G401.6 (cell line): ENCODE results near the gene FGD5.

Experiments used
- FAIRE-seq: peaks from 2 replicates; lab custom pipeline; 2012; peaks lifted over from hg19 to GRCh38; lab: Jason Lieb, UNC

The FGD5 gene

GRCh38 chr3:14788644-14789043 is 30.1 kb upstream of the FGD5 start:
- FAIRE-seq, result no peak

GRCh38 chr3:14789221-14789620 is 29.5 kb upstream of the FGD5 start:
- FAIRE-seq, result no peak

DNA sequence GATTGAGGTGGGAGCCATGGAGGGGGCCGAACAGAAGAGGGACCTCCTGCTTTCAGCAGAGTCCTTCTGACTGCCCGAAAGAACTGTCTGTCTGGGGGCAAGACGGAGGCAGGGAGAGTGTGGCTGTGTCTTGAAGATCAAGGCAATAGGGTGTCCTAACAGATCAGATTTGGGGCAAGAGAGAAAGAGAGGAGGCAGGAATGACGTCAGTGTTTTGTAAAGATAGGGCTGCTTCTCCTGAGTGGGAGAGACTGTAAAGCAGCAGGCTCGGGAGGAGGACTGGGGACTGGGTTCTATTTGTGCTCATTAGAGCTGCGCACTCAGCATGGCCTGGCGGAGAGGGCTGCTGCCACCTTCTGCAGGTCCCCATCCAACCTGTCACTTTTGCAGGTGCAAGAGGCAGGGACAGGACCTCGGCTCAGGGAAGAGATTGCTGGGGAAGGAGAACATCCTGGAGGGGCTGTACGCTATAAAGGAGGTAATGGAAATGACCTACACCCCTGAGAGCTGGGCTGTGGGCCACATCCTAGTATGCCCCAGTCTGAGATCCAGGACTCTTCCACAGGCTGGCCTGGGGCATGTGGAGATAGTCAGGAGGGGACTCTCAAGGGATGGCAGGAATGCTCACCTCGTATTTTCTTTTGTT is 29.0 kb upstream of the FGD5 start:
- FAIRE-seq, result no peak

- FAIRE-seq, result no peak
Measured at GRCh38 chr3:14791343-14791945, 27.3 kb upstream of the FGD5 start.

GRCh38 chr3:14792691-14793121 is 26.1 kb upstream of the FGD5 start:
- no peak for FAIRE-seq

- no peak for FAIRE-seq
Measured at GRCh38 chr3:14793126-14793857, 25.5 kb upstream of the FGD5 start.

- no peak for FAIRE-seq
Measured at GRCh38 chr3:14793858-14794234, 24.9 kb upstream of the FGD5 start.

DNA sequence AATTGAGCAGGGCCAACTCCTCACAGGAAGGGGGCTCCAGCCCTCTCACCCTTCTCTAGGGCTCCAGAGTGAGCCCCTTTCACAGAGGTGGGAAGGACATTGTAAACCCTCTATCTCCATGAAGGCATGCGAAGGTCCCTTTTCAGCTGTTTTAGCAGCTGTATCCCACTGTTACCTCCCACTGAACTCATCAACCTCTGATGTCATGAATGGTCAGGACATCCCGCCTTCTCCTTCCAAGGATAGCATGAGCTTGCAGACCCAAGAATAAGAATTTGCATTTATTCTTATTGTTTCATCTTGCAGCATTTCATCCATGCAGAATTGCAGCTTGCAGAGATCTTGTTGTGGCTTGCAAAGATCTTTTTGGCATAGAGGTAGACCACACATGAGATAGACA is 24.3 kb upstream of the FGD5 start:
- FAIRE-seq, result no peak

- FAIRE-seq, result no peak
Measured at GRCh38 chr3:14795996-14796395, 22.8 kb upstream of the FGD5 start.

GRCh38 chr3:14796403-14797077 is 22.2 kb upstream of the FGD5 start:
- FAIRE-seq, result no peak

DNA sequence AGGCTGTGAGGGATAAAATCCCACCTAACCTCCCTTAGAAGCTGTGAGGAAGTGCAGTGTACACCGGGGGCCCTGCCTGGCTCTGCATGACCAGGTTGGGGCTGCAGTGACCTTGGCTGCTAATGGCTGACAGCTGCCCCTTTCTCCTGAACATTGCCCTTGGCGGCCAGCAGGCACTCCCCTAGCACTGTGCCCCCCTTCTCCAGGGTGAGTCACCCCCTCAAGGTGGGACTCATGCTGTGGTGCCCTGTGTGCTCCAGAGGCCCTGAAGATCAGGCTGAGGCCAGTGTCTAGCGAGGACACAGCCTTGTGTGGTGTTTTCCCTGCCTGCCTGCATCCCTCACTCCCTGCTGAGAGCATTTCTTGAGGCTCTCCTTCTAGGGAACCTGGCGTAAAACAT is 21.0 kb upstream of the FGD5 start:
- FAIRE-seq, result no peak

DNA sequence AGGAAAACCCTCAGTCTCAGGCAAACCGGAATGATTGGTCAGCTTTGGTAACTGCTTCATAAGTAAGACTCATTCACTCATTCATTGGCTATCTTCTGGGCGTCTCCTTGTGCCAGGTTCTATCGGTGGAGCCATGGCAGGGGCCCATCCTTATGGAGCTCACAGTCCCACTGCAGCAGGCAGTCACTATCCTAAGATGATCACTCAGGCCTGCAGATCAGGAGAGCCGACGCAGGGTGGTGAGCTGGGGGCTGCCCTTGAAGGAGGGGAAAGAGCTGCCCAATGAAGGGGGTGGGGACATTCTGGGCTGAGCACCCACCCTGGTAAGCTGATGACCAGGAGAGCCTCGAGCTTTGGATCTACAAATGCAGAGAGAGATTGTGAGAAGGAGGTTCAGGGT is 20.5 kb upstream of the FGD5 start:
- no peak for FAIRE-seq

DNA sequence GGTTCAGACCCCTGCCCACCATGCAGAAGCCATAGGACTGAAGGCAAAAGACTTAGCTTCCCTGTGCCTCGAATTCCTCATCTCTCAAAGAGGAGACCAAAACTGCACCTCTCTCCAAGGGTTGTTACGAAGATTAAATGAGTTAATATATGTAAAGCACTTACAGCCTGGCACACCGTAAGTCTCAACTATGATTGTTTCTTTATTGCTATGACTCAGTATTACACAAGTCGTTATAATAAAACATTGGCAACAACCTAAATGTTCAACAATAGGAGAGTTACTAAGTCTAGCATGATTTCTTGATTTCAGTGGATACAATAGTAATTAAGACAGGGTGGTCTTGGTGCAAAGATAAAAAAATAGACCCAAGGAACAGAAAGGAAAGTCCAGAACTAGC is 19.6 kb upstream of the FGD5 start:
- FAIRE-seq, result no peak

GRCh38 chr3:14801031-14801430 is 17.7 kb upstream of the FGD5 start:
- FAIRE-seq, result no peak

DNA sequence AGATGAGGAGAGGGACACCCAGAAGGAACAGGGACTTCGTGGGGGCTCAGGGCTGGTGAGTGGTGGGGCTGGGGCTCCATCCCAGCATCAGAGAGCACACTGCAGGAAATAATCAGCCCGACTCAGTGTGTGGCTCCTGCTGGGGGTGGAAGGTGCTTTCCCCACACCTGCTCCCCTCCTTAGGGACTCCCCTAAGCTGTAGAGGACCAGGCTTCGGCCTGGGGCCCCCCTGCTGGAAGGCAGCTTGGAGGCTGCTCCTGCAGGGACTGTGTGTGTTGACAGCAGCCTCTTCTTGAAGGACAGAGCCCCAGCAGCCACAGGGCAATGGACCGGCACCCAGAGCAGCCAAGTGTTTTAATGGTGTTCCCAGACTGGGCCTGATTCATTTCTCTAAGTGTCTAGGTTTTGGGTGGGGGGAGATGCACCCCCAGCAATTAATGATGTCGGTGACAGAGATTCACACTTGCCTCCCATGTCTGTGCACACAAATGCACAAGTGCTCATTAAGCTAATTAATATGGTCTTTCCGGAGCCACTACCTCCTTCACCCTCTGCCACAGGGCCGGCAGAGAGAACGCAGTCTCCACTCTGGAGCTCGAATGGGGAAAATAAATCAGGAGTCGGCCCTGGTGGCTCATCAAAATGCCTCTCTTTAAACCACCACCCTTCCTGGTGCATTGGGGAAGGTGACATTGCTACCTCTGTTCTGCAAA is 16.9 kb upstream of the FGD5 start:
- FAIRE-seq, result no peak

DNA sequence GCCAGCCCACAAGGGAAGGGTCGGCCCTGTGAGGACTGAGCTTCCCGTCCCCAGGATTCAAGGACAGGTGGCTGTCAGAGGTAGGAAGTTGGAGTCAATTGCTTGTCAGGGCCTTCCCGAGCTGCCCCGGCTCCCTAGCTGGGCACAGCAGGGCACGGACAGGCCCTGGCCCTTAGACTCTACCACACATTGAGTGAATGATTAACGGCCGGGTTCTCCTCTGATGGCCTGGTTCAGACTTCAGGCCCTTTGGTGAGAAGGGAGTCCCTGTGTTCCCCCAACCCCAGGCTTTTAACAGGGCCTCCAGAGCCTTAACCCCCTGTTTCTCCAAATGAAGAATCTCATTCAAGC is 16.4 kb upstream of the FGD5 start:
- FAIRE-seq, result no peak

DNA sequence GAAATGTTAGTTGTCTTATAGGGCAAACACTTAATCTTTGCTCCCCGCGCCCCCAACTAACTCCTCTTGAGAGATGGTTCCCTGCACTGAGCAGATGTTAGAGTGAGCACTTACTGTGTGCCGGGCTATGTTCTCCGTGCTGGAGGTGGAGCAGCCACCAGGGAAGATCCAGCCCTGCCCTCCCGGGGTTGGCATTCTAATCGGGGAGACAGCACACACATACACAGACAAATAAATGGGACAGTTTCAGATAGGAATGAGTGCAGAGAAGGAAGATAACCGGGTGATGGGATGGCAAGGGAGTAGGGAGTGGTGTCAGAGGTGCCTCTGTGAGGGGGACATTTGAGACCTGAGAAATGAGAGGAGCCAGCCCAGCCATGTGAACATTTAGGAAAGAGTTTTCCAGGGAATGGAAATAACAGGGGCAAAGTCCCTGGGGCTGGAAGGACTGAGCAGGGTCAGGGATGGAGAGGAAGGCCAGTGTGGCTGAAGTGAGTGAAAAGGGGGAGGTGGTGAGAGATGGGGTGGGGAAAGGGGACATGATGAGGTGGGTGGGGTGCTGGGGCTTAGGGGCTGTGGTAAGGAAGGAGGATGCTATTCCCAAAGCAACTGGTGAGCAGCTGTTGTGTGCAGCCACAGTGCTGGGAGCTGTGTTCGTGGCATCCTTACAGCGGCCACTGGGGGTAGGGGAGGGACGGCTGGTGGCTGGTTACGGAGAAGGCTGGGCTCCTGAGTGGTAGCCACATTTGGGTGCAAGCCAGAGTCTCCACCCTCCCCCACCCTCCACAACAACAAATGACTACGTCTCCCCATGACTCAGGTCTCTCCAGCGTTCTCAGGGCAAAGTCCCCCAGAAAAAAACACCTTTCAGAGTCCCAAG is 15.4 kb upstream of the FGD5 start:
- FAIRE-seq, result no peak

DNA sequence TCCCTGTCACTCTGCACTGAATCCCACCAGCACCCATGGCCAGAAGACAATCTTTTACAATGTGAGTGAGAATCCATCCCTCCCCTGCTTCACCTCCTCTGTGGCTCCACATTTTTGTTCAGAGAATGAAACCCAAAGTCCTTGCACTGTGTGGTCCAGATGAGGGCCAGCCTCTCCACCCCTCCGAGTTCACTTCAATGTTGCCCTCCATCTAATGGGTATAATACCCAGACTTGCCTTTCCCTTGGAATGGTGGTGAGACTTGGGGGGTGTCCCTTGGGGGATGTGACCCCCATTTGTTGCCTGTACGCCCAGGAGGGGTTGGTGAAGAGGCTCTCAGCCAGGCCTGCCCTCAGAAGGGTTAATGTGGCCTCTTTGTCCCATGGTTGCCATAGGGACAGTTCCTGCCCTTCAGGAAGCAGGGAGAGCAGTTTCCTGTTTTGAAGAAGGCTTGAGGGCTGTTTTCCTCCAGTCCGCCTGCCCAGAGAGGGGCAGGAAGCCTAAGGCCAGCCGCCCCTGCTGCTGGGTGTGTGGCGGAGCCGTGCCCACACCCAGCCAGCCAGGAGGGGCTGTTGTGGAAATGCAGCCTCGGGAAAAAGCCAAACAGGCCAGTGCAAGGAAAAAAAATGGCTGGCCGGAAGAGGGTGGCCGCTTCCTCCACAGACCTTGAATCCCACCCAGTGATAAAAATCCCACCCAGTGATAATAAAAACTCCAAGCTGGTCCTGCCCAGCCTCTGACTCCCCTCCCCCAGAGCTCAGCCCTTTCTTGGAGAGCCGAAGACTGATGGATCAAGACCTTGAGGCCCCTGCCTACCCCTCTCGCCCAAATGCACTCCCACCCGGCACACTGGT is 14.6 kb upstream of the FGD5 start:
- no peak for FAIRE-seq

DNA sequence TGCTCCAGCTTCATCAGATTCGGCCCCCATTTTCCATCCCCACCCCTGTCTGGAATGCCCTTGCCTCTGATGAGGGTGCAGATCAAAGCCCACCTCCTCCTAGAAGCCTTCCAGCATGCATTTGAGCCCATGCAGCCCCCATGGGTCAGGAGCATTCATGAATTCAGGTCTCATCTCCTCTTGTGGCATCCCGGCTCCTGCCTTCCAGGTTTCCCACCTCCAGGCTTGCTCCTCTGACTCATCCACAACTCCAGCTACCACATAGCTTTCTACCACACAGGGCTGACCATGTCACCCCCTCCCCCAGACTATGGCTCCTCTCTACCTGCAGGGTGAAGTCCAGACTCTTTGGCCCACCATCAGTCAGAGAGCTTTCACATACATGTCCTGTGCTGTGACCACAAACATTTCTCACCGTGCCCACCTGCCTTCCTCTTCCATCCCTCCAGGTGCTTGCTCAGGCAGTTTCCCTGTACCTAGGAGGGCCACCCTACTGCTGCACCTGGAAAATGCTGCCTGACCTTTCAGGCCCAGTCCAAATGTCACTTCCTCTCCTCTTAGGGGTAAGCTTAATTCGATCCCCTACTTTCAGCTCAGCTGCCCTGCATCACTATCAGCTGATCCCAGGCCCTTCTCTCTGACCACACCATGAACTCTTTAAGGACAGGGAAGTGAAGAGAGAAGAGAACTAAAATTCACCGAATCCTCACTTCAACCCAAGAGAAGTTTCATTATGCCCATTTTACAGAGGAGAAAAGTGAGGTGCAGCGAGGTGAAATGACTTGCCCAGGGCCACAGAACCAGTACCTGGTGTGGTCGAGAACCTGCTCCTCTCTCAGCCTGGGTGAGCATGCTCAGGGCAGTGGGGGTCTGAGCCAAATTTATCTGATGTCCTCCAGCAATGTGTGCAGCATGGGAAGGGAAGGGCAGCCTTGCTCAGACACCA is 13.7 kb upstream of the FGD5 start:
- no peak for FAIRE-seq
